ENCODE data around the gene PRKACB.

PRKACB gene

DNA sequence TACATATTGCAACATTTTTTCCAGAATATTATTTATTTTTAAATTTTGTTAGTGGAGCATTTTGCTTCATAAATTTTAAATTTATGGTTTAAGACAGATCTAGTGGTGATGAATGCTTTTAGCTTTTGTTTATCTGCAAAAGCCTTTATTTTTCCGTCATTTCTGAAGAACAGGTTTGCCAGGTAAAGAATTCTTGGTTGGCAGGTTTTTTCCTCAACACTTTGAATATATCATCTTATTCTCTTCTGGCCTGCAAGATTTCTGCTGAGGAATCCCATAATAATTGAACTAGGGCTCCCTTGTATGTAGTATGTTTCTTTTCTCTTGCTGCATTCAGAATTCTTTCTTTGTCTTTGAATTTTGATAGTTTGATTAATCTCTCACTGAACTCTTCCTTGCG, 106.6 kb downstream of the PRKACB start:
- Histone ChIP-seq H3K4me2 (ENCODE audit: insufficient read depth, low read length) (no peak overlapping the region), H3K36me3 (ENCODE audit: insufficient read depth, low read length) (no peaks in the 10 kb centered on the region), H3K9ac (ENCODE audit: low read depth, low read length) (no peak overlapping the region), H3K4me3 (ENCODE audit: low read depth in 1 of 2, low read length in 2 of 2) (no peak overlapping the region), H4K20me1 (ENCODE audit: insufficient read depth, low read length) (no peaks in the 10 kb centered on the region), H3K9me3 (ENCODE audit: insufficient read depth, low read length, severe bottlenecking) (peaks cover 2% of the 10 kb centered on the region), H2AFZ (ENCODE audit: low read depth, low read length) (no peak overlapping the region), H3K4me1 (ENCODE audit: insufficient read depth, low read length) (no peaks in the 10 kb centered on the region), H3K79me2 (ENCODE audit: insufficient read depth, low read length) (no peaks in the 10 kb centered on the region), H3K27ac (ENCODE audit: low read length) (no peak overlapping the region), H3K27me3 (ENCODE audit: insufficient read depth, low read length, poor library complexity) (no peaks in the 10 kb centered on the region)
- TF ChIP-seq, protein P1, sequence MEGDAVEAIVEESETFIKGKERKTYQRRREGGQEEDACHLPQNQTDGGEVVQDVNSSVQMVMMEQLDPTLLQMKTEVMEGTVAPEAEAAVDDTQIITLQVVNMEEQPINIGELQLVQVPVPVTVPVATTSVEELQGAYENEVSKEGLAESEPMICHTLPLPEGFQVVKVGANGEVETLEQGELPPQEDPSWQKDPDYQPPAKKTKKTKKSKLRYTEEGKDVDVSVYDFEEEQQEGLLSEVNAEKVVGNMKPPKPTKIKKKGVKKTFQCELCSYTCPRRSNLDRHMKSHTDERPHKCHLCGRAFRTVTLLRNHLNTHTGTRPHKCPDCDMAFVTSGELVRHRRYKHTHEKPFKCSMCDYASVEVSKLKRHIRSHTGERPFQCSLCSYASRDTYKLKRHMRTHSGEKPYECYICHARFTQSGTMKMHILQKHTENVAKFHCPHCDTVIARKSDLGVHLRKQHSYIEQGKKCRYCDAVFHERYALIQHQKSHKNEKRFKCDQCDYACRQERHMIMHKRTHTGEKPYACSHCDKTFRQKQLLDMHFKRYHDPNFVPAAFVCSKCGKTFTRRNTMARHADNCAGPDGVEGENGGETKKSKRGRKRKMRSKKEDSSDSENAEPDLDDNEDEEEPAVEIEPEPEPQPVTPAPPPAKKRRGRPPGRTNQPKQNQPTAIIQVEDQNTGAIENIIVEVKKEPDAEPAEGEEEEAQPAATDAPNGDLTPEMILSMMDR (IDR thresholded peaks at IDR 0.05; ENCODE audit: borderline replicate concordance, extremely low read depth, low read length, poor library complexity, severe bottlenecking) = no peak
- TF ChIP-seq EZH2 (IDR thresholded peaks at IDR 0.05; ENCODE audit: borderline replicate concordance, low read depth, low read length, severe bottlenecking) = no peak
- no peak for DNase-seq
- no peak for ATAC-seq (ENCODE audit: insufficient read depth, low read depth)

DNA sequence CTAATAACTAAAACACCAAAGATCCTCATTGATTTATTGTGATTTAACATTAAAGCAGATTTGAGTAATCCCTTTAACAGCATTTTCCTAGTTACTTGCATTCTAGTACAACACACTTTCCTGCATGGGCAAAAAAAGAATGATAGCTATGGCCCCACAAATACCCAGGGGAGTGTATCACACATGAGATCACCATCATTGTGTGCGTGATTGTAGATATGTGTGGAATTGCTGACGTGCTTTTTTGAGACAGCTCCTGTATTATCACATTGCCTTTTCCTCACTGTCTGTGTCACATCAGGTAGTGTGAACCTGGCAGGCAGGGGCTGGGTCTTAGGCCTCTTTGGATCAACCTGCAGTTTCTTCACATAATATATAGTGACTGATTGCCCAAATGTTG, 109.0 kb downstream of the PRKACB start:
- Histone ChIP-seq H3K9me3 (ENCODE audit: insufficient read depth, low read length, severe bottlenecking) (peaks cover 2% of the 10 kb centered on the region), H3K4me3 (ENCODE audit: low read depth in 1 of 2, low read length in 2 of 2) (no peak overlapping the region), H3K4me2 (ENCODE audit: insufficient read depth, low read length) (no peak overlapping the region), H3K4me1 (ENCODE audit: insufficient read depth, low read length) (no peaks in the 10 kb centered on the region), H4K20me1 (ENCODE audit: insufficient read depth, low read length) (no peaks in the 10 kb centered on the region), H3K27ac (ENCODE audit: low read length) (no peak overlapping the region), H2AFZ (ENCODE audit: low read depth, low read length) (no peak overlapping the region), H3K36me3 (ENCODE audit: insufficient read depth, low read length) (no peaks in the 10 kb centered on the region), H3K9ac (ENCODE audit: low read depth, low read length) (no peak overlapping the region), H3K27me3 (ENCODE audit: insufficient read depth, low read length, poor library complexity) (no peaks in the 10 kb centered on the region), H3K79me2 (ENCODE audit: insufficient read depth, low read length) (no peaks in the 10 kb centered on the region)
- no peak for TF ChIP-seq EZH2 (IDR thresholded peaks at IDR 0.05; ENCODE audit: borderline replicate concordance, low read depth, low read length, severe bottlenecking)
- TF ChIP-seq, protein P1 (IDR thresholded peaks at IDR 0.05; ENCODE audit: borderline replicate concordance, extremely low read depth, low read length, poor library complexity, severe bottlenecking) = no peak
- DNase-seq (no peak), ATAC-seq (ENCODE audit: insufficient read depth, low read depth) (no peak)

DNA sequence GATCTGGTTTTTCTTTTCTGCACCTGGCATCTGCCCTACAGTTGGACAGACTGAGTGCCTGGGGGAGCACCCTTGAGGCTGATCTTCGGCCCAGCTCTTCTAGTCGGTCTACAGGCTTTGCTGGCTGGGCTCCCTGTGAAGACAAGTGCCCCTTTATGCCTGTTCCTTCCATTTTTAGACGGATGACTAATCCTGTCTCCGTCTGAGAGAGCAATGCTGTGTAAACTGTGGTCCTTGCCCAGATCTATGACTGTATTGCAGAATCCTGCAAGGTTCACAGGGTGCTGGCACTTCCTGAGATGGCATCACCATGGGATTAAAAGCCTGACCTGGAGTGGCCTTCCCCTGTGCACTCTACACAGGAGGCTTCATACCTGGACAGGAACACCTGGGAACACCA, 109.8 kb downstream of the PRKACB start:
- TF ChIP-seq, protein P1 (IDR thresholded peaks at IDR 0.05; ENCODE audit: borderline replicate concordance, extremely low read depth, low read length, poor library complexity, severe bottlenecking) = no peak
- TF ChIP-seq EZH2 (IDR thresholded peaks at IDR 0.05; ENCODE audit: borderline replicate concordance, low read depth, low read length, severe bottlenecking) = no peak
- Histone ChIP-seq H3K9me3 (ENCODE audit: insufficient read depth, low read length, severe bottlenecking) (peaks cover 2% of the 10 kb centered on the region), H4K20me1 (ENCODE audit: insufficient read depth, low read length) (no peaks in the 10 kb centered on the region), H3K36me3 (ENCODE audit: insufficient read depth, low read length) (no peaks in the 10 kb centered on the region), H3K79me2 (ENCODE audit: insufficient read depth, low read length) (no peaks in the 10 kb centered on the region), H3K9ac (ENCODE audit: low read depth, low read length) (no peak overlapping the region), H3K4me2 (ENCODE audit: insufficient read depth, low read length) (no peak overlapping the region), H3K27ac (ENCODE audit: low read length) (no peak overlapping the region), H3K4me1 (ENCODE audit: insufficient read depth, low read length) (no peaks in the 10 kb centered on the region), H3K27me3 (ENCODE audit: insufficient read depth, low read length, poor library complexity) (no peaks in the 10 kb centered on the region), H3K4me3 (ENCODE audit: low read depth in 1 of 2, low read length in 2 of 2) (no peak overlapping the region), H2AFZ (ENCODE audit: low read depth, low read length) (no peak overlapping the region)
- ATAC-seq (ENCODE audit: insufficient read depth, low read depth) (no peak), DNase-seq (no peak)

DNA sequence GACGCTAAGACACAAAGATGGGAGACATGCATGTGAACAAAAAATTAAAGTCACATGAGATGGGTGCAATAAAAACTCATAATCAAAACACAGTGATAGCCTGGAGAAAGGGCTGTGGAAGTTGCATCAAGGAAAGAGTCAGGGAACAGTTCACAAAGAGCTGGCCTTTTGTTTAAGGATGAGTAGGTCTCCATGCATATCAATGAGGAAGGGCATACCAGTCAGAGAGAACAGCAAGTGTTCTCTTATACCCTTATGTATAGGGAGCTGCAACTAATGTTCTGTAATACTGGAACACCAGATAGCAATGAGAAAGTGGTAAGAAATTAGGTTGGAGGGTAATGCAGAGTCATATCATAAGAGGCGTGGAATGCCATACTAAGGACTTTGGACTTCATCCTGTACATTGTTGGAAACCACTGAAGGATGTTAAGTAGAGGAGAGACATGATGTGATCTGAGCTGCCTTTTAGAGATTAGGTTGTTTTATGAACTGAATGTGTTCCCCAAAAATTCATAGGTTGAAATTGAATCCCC, 110.7 kb downstream of the PRKACB start:
- ATAC-seq (ENCODE audit: insufficient read depth, low read depth) = no peak

More for the DNA sequence above, 110.7 kb downstream of the PRKACB start:
- Histone ChIP-seq H2AFZ (ENCODE audit: low read depth, low read length) (no peak overlapping the region), H3K27ac (ENCODE audit: low read length) (no peak overlapping the region), H3K79me2 (ENCODE audit: insufficient read depth, low read length) (no peaks in the 10 kb centered on the region), H3K4me3 (ENCODE audit: low read depth in 1 of 2, low read length in 2 of 2) (no peak overlapping the region), H3K4me1 (ENCODE audit: insufficient read depth, low read length) (no peaks in the 10 kb centered on the region), H3K9me3 (ENCODE audit: insufficient read depth, low read length, severe bottlenecking) (peaks cover 2% of the 10 kb centered on the region), H3K27me3 (ENCODE audit: insufficient read depth, low read length, poor library complexity) (no peaks in the 10 kb centered on the region), H3K36me3 (ENCODE audit: insufficient read depth, low read length) (no peaks in the 10 kb centered on the region), H3K4me2 (ENCODE audit: insufficient read depth, low read length) (no peak overlapping the region), H4K20me1 (ENCODE audit: insufficient read depth, low read length) (no peaks in the 10 kb centered on the region), H3K9ac (ENCODE audit: low read depth, low read length) (no peak overlapping the region)
- TF ChIP-seq, protein P1 (IDR thresholded peaks at IDR 0.05; ENCODE audit: borderline replicate concordance, extremely low read depth, low read length, poor library complexity, severe bottlenecking) = no peak
- no peak for TF ChIP-seq EZH2 (IDR thresholded peaks at IDR 0.05; ENCODE audit: borderline replicate concordance, low read depth, low read length, severe bottlenecking)
- no peak for DNase-seq

Measured in DND-41 (cell line).